Mammary epithelial cell (primary cell): ENCODE measurements around the gene EIF2AK3.

ENCODE experiments used
- EZH2 ChIP-seq: IDR thresholded peaks from 2 replicates; pipeline ENCODE4 v1.6.1; 2012; ENCODE audit warnings: low read length, inconsistent platforms, borderline replicate concordance
- TF ChIP-seq, protein P1 (sequence below), 2 donors: IDR thresholded peaks in 1 of 2; conservative IDR thresholded peaks in 1 of 2; 2 replicates each; pipeline ENCODE4 v1.5.1; 2011 to 2012; ENCODE audit warnings: inconsistent platforms in 2 of 2, low read length in 2 of 2, mild to moderate bottlenecking in 2 of 2, control low read depth in 1 of 2, low read depth in 1 of 2; ENCODE audit not compliant: insufficient read depth in 1 of 2; ENCODE audit errors: extremely low read depth in 1 of 2

DNA sequence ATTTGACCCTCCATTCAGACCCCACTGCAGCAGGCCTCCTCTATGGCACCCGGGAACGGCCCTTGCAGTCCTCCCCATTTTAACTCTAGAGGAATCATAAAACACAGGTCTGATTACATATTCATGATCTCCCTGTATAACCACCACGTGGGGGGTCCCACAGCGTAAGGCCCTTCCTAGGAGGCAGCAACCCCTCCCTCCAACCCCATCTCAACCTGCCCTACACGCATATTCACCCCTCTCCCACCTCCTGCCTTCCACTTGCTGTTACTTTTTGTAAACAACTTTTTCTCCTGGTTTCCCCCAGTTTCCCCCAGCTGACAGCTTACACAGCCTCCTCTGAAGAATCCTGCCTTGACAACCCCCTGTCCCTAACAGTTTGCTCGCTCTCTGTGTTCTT, 89.6 kb downstream of the EIF2AK3 start:
- TF ChIP-seq, protein P1, sequence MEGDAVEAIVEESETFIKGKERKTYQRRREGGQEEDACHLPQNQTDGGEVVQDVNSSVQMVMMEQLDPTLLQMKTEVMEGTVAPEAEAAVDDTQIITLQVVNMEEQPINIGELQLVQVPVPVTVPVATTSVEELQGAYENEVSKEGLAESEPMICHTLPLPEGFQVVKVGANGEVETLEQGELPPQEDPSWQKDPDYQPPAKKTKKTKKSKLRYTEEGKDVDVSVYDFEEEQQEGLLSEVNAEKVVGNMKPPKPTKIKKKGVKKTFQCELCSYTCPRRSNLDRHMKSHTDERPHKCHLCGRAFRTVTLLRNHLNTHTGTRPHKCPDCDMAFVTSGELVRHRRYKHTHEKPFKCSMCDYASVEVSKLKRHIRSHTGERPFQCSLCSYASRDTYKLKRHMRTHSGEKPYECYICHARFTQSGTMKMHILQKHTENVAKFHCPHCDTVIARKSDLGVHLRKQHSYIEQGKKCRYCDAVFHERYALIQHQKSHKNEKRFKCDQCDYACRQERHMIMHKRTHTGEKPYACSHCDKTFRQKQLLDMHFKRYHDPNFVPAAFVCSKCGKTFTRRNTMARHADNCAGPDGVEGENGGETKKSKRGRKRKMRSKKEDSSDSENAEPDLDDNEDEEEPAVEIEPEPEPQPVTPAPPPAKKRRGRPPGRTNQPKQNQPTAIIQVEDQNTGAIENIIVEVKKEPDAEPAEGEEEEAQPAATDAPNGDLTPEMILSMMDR (conservative IDR thresholded peaks at IDR 0.05 in 1 of 2, IDR thresholded peaks at IDR 0.05 in 1 of 2; ENCODE audit: extremely low read depth in 1 of 2, insufficient read depth in 1 of 2, low read depth in 1 of 2, low read length in 2 of 2), result no peak
- no peak for TF ChIP-seq EZH2
